ENCODE results near the gene ABCB8. TPM values are rescaled to one million over a fixed set of nuclear protein-coding genes. Genes with fewer than 3 reads are reported as not detected.

Gene ABCB8
- total RNA-seq, 1 donor from 2014 or later: 28.3 TPM

DNA sequence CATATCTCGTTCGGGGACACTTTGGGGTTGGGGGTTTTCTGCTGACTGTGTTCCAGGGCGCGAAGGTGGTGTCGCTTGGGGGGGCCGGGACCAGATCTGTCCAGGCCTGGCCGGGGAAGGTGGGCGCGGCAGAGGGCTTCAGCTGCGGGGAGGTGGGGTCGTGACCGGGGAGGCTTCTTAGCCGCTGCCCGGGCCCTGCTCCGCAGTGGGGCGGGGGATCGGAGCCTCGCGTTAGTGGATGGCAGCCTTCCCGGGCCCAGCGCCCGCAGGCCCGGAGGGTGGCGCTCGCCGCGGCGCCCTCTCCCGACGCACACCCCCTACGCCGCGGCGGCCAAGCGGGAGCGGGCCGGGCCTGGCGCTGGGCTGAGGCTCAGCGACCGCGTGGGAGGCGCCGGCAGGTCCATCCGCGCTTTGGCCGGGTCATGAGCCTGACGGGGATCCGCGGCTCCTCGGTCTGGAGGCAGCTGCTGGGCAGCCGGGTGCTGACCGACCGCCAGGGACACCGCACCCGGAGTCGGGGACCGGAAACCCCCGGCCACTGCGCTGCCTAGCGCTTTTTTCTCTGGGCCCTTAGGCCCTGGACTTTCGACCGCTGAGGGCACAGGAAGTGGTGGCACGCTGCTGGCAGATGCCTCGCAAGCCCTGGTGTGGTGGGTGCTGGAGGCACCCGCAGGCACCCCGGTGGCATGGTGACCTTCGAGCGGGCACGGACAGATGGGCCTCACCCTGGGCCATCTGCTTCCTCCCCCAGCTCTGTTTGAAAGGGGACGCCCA, 59.2 kb downstream of the ABCB8 start:
- Histone ChIP-seq H3K27ac (replicated peaks) (peak overlapping the region; percentile 88), H3K4me1 (peaks cover 84% of the 10 kb centered on the region), H3K27me3 (ENCODE audit: low read depth) (no peaks in the 10 kb centered on the region), H3K4me3 (peak overlapping the region; percentile 90), H3K9me3 (replicated peaks) (no peaks in the 10 kb centered on the region), H3K36me3 (no peaks in the 10 kb centered on the region)
- DNase-seq: peak; percentile 72
- intact Hi-C loops (cut with micrococcal nuclease): no loop called here
- TF ChIP-seq, protein P1, sequence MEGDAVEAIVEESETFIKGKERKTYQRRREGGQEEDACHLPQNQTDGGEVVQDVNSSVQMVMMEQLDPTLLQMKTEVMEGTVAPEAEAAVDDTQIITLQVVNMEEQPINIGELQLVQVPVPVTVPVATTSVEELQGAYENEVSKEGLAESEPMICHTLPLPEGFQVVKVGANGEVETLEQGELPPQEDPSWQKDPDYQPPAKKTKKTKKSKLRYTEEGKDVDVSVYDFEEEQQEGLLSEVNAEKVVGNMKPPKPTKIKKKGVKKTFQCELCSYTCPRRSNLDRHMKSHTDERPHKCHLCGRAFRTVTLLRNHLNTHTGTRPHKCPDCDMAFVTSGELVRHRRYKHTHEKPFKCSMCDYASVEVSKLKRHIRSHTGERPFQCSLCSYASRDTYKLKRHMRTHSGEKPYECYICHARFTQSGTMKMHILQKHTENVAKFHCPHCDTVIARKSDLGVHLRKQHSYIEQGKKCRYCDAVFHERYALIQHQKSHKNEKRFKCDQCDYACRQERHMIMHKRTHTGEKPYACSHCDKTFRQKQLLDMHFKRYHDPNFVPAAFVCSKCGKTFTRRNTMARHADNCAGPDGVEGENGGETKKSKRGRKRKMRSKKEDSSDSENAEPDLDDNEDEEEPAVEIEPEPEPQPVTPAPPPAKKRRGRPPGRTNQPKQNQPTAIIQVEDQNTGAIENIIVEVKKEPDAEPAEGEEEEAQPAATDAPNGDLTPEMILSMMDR (IDR thresholded peaks at IDR 0.05; ENCODE audit: borderline replicate concordance): peak; percentile 58

DNA sequence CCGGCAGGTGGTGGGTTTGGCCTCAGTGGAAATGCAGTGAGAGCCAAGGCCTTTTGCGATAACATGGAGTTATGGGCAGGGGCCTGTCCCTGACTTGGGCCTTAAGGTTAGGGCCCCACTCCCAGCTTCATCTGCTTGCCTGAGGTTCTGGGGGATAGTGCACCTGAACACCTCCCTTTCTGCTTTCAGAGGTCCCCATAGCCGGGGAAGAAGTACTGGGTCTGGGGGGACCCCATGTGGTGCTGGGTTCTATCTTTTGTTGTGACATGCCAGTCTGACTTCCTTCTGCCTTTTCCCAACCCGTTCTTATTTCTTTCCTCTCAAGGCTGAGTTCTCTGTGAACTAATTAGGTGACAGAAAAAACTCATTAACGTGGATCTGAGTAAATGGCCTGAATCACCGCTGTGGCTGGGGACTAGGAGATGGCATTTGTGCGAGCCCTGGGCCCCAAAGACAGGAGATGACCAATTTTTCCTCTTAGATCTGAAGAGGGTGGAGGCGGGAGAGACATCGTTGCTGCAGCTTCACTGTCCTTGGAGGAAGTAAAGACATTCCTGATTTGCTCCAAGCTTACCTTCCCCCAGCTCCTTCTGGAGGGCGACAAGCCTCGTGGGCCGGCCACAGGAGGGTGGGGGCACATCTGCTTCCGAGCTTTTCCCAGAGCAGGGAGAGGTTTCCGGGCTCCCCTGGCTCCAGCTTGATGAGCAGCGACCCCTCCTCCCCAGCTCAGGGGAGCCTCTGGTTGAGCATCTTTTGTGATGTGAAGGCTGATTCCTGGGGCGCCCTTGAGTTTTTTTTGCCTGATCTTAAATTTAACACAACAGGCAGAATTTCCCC, 60.0 kb downstream of the ABCB8 start:
- intact Hi-C loops (cut with micrococcal nuclease): no loop called here
- peak overlapping the region; percentile 90 for H3K4me3 ChIP-seq
- no peaks in the 10 kb centered on the region for H3K27me3 ChIP-seq (ENCODE audit: low read depth)
- peaks cover 79% of the 10 kb centered on the region for H3K4me1 ChIP-seq
- TF ChIP-seq, protein P1 (IDR thresholded peaks at IDR 0.05; ENCODE audit: borderline replicate concordance): no peak
- no peaks in the 10 kb centered on the region for H3K9me3 ChIP-seq (replicated peaks)
- no peak for DNase-seq
- H3K27ac ChIP-seq (replicated peaks): peak overlapping the region; percentile 88
- H3K36me3 ChIP-seq: no peaks in the 10 kb centered on the region

DNA sequence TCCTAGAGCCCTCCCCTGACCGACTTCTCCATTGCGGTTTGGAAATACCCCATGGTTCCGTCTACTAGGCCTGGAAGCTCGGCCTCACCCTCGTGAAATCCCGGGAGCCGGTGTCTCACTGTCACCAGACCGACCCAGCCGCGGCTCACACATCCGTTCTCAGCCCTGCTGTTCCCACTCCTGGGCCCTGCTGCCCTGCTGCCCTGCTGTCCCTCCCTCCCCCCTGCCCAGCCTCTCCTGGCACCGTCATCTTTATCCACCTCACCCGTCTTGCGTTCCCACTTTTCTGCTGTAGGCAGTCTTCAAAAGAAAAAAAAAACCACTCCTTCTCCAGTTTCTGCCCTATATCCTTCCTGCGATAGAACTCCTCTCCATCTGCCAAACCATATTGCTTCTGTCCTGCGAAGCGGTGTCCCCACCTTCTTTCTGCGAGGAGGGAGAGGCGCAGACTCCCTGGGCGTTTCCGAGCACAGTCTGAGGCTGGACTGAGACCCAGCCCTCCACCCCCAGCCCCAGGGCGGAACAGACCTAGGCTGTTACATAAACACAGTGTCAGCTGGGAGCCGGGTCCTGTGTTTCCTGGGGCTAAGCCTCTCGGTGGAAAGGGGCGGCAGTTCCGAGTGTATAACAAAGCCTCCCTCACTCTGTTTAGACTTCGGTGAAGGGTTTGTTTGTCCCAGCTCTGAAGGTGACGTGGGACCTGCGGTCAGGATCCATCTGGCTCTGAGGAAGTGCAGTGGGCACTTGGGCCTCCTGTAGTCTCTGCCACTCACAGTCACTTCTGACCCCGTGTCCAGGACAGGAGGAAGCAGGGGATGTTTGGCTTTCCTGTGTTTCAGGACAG, 60.8 kb downstream of the ABCB8 start:
- intact Hi-C loops (cut with micrococcal nuclease): no loop called here
- Histone ChIP-seq H3K4me3 (peak overlapping the region; percentile 90), H3K4me1 (peaks cover 72% of the 10 kb centered on the region), H3K9me3 (replicated peaks) (no peaks in the 10 kb centered on the region), H3K27me3 (ENCODE audit: low read depth) (no peaks in the 10 kb centered on the region), H3K36me3 (no peaks in the 10 kb centered on the region), H3K27ac (replicated peaks) (peak overlapping the region; percentile 88)
- TF ChIP-seq, protein P1 (IDR thresholded peaks at IDR 0.05; ENCODE audit: borderline replicate concordance): no peak
- peak; percentile 69 for DNase-seq

DNA sequence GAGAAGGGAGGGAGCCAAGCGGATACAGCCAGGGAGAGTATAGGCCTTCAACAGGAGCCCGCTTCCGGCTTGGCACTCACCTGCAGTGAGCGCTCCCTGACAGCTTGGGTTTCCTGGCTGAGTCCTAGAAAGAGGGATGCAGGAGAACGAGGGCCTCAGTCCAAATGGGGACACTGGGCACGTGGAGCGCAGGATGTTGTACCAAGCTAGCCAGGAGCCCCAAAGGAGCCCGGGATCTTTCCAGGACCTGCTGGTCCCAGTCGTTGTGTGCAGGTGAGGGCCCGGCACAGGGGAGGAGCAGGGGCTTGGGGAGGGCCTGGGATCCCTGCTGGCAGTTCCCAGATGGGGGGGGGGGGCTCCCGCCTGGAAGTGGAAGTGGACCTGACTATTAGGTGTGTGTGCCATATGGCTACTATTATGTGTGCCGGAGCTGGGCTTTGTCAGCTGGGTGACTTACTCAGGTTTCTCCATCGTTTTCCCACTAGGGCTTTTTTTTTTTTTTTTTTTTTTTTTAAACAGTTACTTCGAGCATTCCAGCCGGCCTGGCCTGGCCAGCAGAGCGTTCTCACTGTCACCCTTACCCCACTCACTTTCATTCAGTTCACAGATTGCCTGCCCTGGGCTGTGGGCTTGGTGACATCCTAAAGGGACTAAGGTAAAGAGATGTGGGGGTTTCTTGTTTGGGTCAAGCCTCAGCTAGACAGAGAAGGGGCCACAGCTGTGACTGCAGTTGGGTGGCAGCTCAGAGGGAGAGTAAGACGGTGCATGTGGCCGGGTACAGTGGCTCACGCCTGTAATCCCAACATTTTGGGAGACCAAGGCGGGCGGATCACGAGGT, 61.9 kb downstream of the ABCB8 start:
- Histone ChIP-seq H3K27ac (replicated peaks) (peak overlapping the region; percentile 88), H3K4me1 (peaks cover 75% of the 10 kb centered on the region), H3K36me3 (no peaks in the 10 kb centered on the region), H3K9me3 (replicated peaks) (no peaks in the 10 kb centered on the region), H3K27me3 (ENCODE audit: low read depth) (no peaks in the 10 kb centered on the region), H3K4me3 (peak overlapping the region; percentile 90)
- intact Hi-C loops (cut with micrococcal nuclease): no loop called here
- TF ChIP-seq, protein P1 (IDR thresholded peaks at IDR 0.05; ENCODE audit: borderline replicate concordance): no peak
- DNase-seq: no peak

Measured in left ventricle myocardium inferior (tissue), 1 donor.